Naive thymus-derived CD4-positive, alpha-beta T cell (primary cell): ENCODE data around the gene ACSS1. TPM values are rescaled to one million over a fixed set of nuclear protein-coding genes. Genes with fewer than 3 reads are reported as not detected.

Source experiments
- ATAC-seq: fragments of 150-1000 bp; cut with Tn5 transposase; 2 replicates; pipeline ENCODE4 v1.10.0; 2021; ENCODE audit warnings: mild to moderate bottlenecking, moderate library complexity
- CTCF ChIA-PET: fragments of 350-600 bp; sonication (Branson Sonifier 250); formaldehyde crosslinking; loops from one replicate; lab custom pipeline; 2021; ENCODE audit warnings: antibody characterized with exemption; lab: Charles Lee
- POLR2A ChIA-PET: fragments of 350-600 bp; sonication (Branson Sonifier 250); formaldehyde crosslinking; loops from one replicate; lab custom pipeline; 2021; ENCODE audit warnings: antibody characterized with exemption, inconsistent platforms; lab: Charles Lee
- DNase-seq, 9 donors: peaks; one replicate each; pipeline versions ENCODE4 v3.0.0 to v3.0.0-alpha.2; 2020 to 2022; ENCODE audit warnings: mixed read lengths in 1 of 9
- H3K27ac ChIP-seq: one replicate; pipeline ENCODE4 v1.7.0; 2013; ENCODE audit warnings: mild to moderate bottlenecking, low read depth, low read length, moderate library complexity
- H3K27me3 ChIP-seq, 2 donors: one replicate each; pipeline ENCODE4 v1.7.0; 2013; ENCODE audit warnings: low read length in 2 of 2, mild to moderate bottlenecking in 2 of 2, moderate library complexity in 2 of 2; ENCODE audit not compliant: control insufficient read depth in 2 of 2, insufficient read depth in 2 of 2
- H3K36me3 ChIP-seq, 3 experiments: 1 replicate in 2 of 3; 2 replicates in 1 of 3; pipeline ENCODE4 v1.7.0; 2013; ENCODE audit warnings: low read length in 3 of 3, mild to moderate bottlenecking in 3 of 3, moderate library complexity in 1 of 3; ENCODE audit not compliant: insufficient read depth in 3 of 3, control insufficient read depth in 2 of 3
- H3K4me1 ChIP-seq, 2 donors: one replicate each; pipeline ENCODE4 v1.7.0; 2013; ENCODE audit warnings: low read length in 2 of 2, mild to moderate bottlenecking in 2 of 2, moderate library complexity in 1 of 2; ENCODE audit not compliant: control insufficient read depth in 2 of 2, insufficient read depth in 2 of 2
- H3K4me3 ChIP-seq: 2 replicates; pipeline ENCODE4 v1.7.0; 2013; ENCODE audit warnings: mild to moderate bottlenecking, low read length
- H3K9me3 ChIP-seq, 3 experiments: 1 replicate in 2 of 3; 2 replicates in 1 of 3; pipeline ENCODE4 v1.7.0; 2013; ENCODE audit warnings: low read length in 3 of 3; ENCODE audit not compliant: control insufficient read depth in 2 of 3
- H3K27ac Mint-ChIP-seq, 9 donors: one replicate each; pipeline ENCODE4 v1.8.0; 2020 to 2022; ENCODE audit warnings: mixed read lengths in 9 of 9, mild to moderate bottlenecking in 8 of 9, moderate library complexity in 5 of 9, inconsistent platforms in 2 of 9
- H3K27me3 Mint-ChIP-seq, 5 donors: one replicate each; pipeline ENCODE4 v1.8.0; 2021 to 2022; ENCODE audit warnings: mixed read lengths in 5 of 5, mild to moderate bottlenecking in 1 of 5
- H3K36me3 Mint-ChIP-seq, 5 donors: one replicate each; pipeline ENCODE4 v1.8.0; 2020 to 2022; ENCODE audit warnings: mixed read lengths in 5 of 5, mild to moderate bottlenecking in 3 of 5, inconsistent platforms in 1 of 5
- H3K4me1 Mint-ChIP-seq, 7 donors: one replicate each; pipeline ENCODE4 v1.8.0; 2020 to 2022; ENCODE audit warnings: mixed read lengths in 7 of 7, mild to moderate bottlenecking in 3 of 7, inconsistent platforms in 1 of 7
- H3K4me3 Mint-ChIP-seq, 10 donors: one replicate each; pipeline ENCODE4 v1.8.0; 2020 to 2022; ENCODE audit warnings: mild to moderate bottlenecking in 10 of 10, mixed read lengths in 10 of 10, moderate library complexity in 6 of 10, inconsistent platforms in 2 of 10
- H3K9me3 Mint-ChIP-seq, 11 donors: one replicate each; pipeline ENCODE4 v1.8.0; 2020 to 2022; ENCODE audit warnings: mixed read lengths in 11 of 11, mild to moderate bottlenecking in 4 of 11, inconsistent platforms in 1 of 11, moderate library complexity in 1 of 11
- intact Hi-C, 2 donors: fragments of 100-400 bp; cut with micrococcal nuclease; formaldehyde crosslinking; loops; one replicate each; pipeline ENCODE4 v1.15.1; 2023
- polyA plus RNA-seq, 2 donors: library from polyadenylated mRNA; unstranded; fragments of 300-500 nt; fragmentation: Illumina TruSeq; gene quantifications; one replicate each; pipeline ENCODE4 v1.2.3, GENCODE V29; 2021
- total RNA-seq, 6 experiments: library from RNA in 5 of 6; stranded (reverse) in 5 of 6; gene quantifications; 1 replicate in 5 of 6; 2 replicates in 1 of 6; pipeline ENCODE4 v1.2.3 and lab custom pipeline; 2021 to 2026

ACSS1 gene
- total and polyA plus RNA-seq, 7 experiments from 2014 or later, result 33.1 to 51.7 (median 39.7) TPM

DNA sequence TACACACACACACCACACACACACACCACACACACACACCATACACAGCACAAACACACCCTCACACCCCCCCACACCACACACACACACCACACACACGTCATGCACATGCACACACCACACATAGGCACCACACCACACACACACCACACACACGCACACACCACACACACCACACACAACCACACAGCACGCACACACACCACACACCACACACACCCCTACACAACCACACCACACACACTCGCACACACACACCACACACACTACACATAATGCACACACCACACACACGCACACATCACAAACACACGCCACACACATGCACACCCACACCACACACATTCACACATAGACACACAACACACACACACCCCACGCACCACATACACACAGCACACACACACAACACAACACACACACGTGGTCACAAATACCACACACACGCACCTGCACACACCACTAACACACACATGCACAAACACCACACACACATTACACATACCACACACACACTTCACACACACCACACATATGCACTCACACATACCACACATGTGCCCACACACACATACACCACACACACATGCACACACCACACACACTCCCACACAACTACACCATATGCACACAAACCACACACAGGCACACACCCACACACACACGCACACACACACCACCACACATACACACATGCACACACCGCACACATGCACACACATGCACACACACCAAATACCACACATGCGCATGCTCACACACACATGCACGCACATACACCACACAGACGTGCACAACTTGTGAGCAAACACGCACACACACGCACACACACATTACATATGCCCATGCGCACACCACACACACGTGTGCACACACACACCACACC is 9.4 kb upstream of the ACSS1 start:
- H3K4me1 Mint-ChIP-seq, result peaks cover 0 to 8% (median 5%) of the 10 kb centered on the region in 7 donors
- no peaks in the 10 kb centered on the region for H3K9me3 ChIP-seq
- DNase-seq (no peak), ATAC-seq (no peak)
- no peak overlapping the region for H3K4me3 Mint-ChIP-seq
- H3K27ac Mint-ChIP-seq, result no peak overlapping the region
- intact Hi-C loops, result no loop called here
- no peak overlapping the region for H3K27ac ChIP-seq
- H3K4me1 ChIP-seq, result no peaks in the 10 kb centered on the region
- no peaks in the 10 kb centered on the region for H3K27me3 ChIP-seq
- no peaks in the 10 kb centered on the region for H3K36me3 Mint-ChIP-seq
- no peak overlapping the region for H3K4me3 ChIP-seq
- ChIA-PET POLR2A (no interaction called here), CTCF (no interaction called here)
- H3K9me3 Mint-ChIP-seq, result no peaks in the 10 kb centered on the region
- peaks cover 3 to 56% (median 30%) of the 10 kb centered on the region in 5 donors for H3K27me3 Mint-ChIP-seq
- H3K36me3 ChIP-seq, result no peaks in the 10 kb centered on the region

DNA sequence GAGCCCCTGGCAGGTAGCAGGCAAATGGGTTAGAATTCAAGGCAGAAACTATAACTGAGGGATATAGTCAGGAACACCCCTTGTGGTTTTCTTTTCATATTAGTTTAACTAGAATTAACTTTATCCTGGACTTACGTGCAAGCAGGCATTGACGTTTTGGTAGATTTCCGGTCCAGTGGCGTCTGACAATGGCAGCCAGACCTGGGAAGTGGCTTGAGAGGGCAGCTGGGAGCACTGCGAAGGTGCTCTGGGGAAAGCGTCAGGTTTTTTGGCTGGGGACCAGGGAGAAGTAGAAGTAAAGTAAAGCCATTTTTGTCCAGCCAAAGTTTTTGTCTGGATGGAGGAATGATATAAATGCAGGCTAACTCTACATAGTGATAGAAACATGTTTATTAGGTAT is 8.4 kb upstream of the ACSS1 start:
- Mint-ChIP-seq H3K36me3 (no peaks in the 10 kb centered on the region), H3K4me1 (peaks cover 0 to 8% (median 5%) of the 10 kb centered on the region in 7 donors)
- intact Hi-C loops, result no loop called here

DNA sequence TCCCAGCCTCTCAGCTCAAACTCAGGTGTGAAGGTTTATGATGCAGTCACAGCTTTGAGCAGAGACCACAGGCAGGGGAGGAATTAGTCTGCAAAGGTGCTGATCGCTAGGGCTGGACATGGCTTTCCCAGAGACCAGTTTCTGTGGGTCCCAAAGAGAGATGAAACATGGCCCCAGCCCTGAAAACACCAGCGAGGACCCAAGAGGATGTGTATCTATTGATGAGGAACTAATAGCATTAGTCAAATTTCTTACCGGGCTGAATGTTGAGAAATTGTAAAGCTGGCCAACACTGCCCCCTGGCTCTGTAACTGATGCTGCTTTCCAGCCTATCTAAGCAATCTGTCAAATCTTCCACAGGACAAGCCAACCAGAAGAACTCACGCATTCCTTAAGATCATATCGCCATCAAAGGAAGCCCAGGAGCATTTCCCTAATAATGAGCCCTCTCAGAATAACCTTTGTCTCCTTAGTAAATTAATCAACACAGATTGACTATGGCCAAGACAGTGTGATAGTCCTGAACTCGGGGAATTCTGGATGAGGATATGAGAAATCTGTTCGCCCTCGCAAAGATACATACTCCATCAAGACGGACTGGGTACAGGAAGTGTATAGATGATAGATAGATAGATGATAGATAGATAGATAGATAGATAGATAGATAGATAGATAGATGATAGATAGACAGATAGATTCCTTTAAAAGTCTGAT is 7.8 kb upstream of the ACSS1 start:
- Histone ChIP-seq H3K9me3 (no peaks in the 10 kb centered on the region), H3K4me1 (no peaks in the 10 kb centered on the region), H3K4me3 (no peak overlapping the region), H3K27ac (no peak overlapping the region), H3K36me3 (no peaks in the 10 kb centered on the region), H3K27me3 (no peaks in the 10 kb centered on the region)
- H3K27me3 Mint-ChIP-seq, result peaks cover 0 to 51% (median 18%) of the 10 kb centered on the region in 5 donors
- ATAC-seq (peak; percentile 87), DNase-seq (peak in 8 of 9 donors; percentile 37 to 72 (median 68))
- no peak overlapping the region for H3K4me3 Mint-ChIP-seq
- intact Hi-C loops, result loop anchor here (1.0 to 2.0 kb wide), 7 partner anchors 70 to 965 kb away; no protein-coding TSS in a partner anchor
- ChIA-PET CTCF (interaction anchor here (0.6 to 4.3 kb wide), 15 partner anchors 12 to 1128 kb away, joined by 3 to 122 read pairs (median 3); partner anchors contain the start of genes ABHD12 and APMAP), POLR2A (interaction anchor here (1.0 to 5.7 kb wide), 3 partner anchors 9 to 72 kb away, joined by 3 to 52 read pairs (median 3); partner anchors contain the start of gene APMAP)
- peaks cover 0 to 8% (median 5%) of the 10 kb centered on the region in 7 donors for H3K4me1 Mint-ChIP-seq
- no peaks in the 10 kb centered on the region for H3K9me3 Mint-ChIP-seq
- H3K27ac Mint-ChIP-seq, result no peak overlapping the region
- no peaks in the 10 kb centered on the region for H3K36me3 Mint-ChIP-seq

More for the DNA sequence above, 8.4 kb upstream of the ACSS1 start:
- no peaks in the 10 kb centered on the region for H3K36me3 ChIP-seq
- peaks cover 0 to 51% (median 23%) of the 10 kb centered on the region in 5 donors for H3K27me3 Mint-ChIP-seq
- no peaks in the 10 kb centered on the region for H3K9me3 ChIP-seq
- POLR2A ChIA-PET, result interaction anchor here (1.3 to 5.7 kb wide), 2 partner anchors 9 to 73 kb away, joined by 3 to 52 read pairs; partner anchors contain the start of gene APMAP
- CTCF ChIA-PET, result interaction anchor here (0.6 to 4.3 kb wide), 5 partner anchors 34 to 1129 kb away, joined by 3 to 122 read pairs (median 6); no protein-coding TSS in a partner anchor
- no peaks in the 10 kb centered on the region for H3K27me3 ChIP-seq
- H3K4me1 ChIP-seq, result no peaks in the 10 kb centered on the region
- no peak for DNase-seq
- H3K4me3 ChIP-seq, result no peak overlapping the region
- no peak overlapping the region for H3K4me3 Mint-ChIP-seq
- no peaks in the 10 kb centered on the region for H3K9me3 Mint-ChIP-seq
- H3K27ac ChIP-seq, result no peak overlapping the region
- peak overlapping the region in 1 of 9 donors; percentile 33 for H3K27ac Mint-ChIP-seq
- ATAC-seq, result no peak

DNA sequence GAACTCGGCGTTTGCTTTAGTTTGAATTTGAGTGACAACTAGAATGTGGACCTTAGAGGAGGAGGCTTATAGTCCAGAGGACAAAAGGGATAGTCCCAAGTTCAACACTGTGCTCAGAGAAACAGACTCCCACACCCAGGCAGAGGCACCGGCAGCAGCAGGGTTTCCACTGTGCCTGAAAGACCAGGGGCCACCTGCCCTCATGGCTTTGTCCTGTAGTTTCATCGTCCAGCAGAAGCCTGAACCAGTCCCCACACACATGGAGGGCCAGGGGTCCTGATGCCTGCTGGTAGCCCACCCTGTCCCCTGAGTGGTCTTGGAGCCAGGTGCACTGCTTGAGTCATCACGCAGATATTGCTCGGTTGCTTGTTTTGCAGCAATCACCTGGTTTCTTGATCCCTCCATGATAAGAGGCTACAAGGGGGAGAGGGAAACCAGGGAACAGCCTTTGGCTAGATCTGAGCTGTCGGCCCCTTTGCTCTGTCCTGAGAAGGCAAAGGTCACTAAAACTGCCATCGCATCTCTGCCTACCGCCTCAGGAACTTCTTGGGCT is 7.2 kb upstream of the ACSS1 start:
- H3K4me1 ChIP-seq, result no peaks in the 10 kb centered on the region
- Mint-ChIP-seq H3K27me3 (peaks cover 0 to 52% (median 13%) of the 10 kb centered on the region in 5 donors), H3K9me3 (no peaks in the 10 kb centered on the region), H3K4me1 (peaks cover 0 to 12% (median 6%) of the 10 kb centered on the region in 7 donors), H3K27ac (no peak overlapping the region), H3K4me3 (no peak overlapping the region), H3K36me3 (no peaks in the 10 kb centered on the region)
- CTCF ChIA-PET, result interaction anchor here (0.7 to 4.3 kb wide), 15 partner anchors 11 to 1128 kb away, joined by 3 to 122 read pairs (median 4); partner anchors contain the start of genes ABHD12 and APMAP
- H3K27me3 ChIP-seq, result no peaks in the 10 kb centered on the region
- intact Hi-C loops, result loop anchor here (1.0 to 2.0 kb wide), 7 partner anchors 70 to 965 kb away; no protein-coding TSS in a partner anchor
- no peak overlapping the region for H3K4me3 ChIP-seq
- POLR2A ChIA-PET, result interaction anchor here (1.0 to 5.7 kb wide), 3 partner anchors 8 to 71 kb away, joined by 3 to 52 read pairs (median 3); partner anchors contain the start of gene APMAP
- no peaks in the 10 kb centered on the region for H3K36me3 ChIP-seq
- ATAC-seq, result no peak
- H3K9me3 ChIP-seq, result no peaks in the 10 kb centered on the region
- no peak overlapping the region for H3K27ac ChIP-seq
- DNase-seq, result no peak

DNA sequence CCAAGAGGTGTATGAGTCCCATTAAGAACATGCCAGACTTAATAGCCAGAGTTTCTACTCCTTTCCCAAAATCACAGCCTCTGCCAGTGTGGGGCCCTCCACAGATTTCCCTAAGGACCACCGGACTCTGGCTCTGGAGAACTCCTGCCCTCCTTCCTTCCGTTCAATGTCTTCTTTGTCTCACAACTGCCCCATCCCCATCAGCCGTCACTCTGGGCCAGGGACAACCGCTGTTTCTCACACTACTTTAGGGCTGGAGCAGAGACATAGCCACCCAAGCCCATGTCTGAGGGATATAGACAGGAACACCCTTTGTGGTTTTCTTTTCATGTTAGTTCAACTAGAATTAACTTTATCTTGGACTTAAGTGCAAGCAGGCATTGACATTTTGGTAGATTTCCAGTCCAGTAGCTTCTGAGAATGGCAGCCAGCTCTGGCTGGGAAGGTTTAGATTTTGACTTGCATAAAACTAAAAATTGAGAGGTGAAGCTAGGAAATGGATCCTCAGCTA is 6.7 kb upstream of the ACSS1 start:
- CTCF ChIA-PET, result interaction anchor here (0.6 to 4.3 kb wide), 17 partner anchors 11 to 1127 kb away, joined by 3 to 122 read pairs (median 4); partner anchors contain the start of genes ABHD12 and APMAP
- H3K36me3 Mint-ChIP-seq, result no peaks in the 10 kb centered on the region
- peaks cover 0 to 50% (median 8%) of the 10 kb centered on the region in 5 donors for H3K27me3 Mint-ChIP-seq
- Histone ChIP-seq H3K9me3 (no peaks in the 10 kb centered on the region), H3K27ac (no peak overlapping the region), H3K4me1 (peaks cover 0 to 2% of the 10 kb centered on the region in 2 donors), H3K36me3 (no peaks in the 10 kb centered on the region), H3K4me3 (no peak overlapping the region), H3K27me3 (no peaks in the 10 kb centered on the region)
- peaks cover under 1 to 12% (median 6%) of the 10 kb centered on the region in 7 donors for H3K4me1 Mint-ChIP-seq
- ATAC-seq (no peak), DNase-seq (no peak)
- no peak overlapping the region for H3K4me3 Mint-ChIP-seq
- intact Hi-C loops, result loop anchor here (1.0 to 2.0 kb wide), 7 partner anchors 69 to 964 kb away; no protein-coding TSS in a partner anchor
- POLR2A ChIA-PET, result interaction anchor here (1.0 to 5.7 kb wide), 2 partner anchors 66 to 71 kb away, joined by 3 to 52 read pairs; partner anchors contain the start of gene APMAP
- no peak overlapping the region for H3K27ac Mint-ChIP-seq
- no peaks in the 10 kb centered on the region for H3K9me3 Mint-ChIP-seq
